8988T (cell line): Measurements from ENCODE around the gene PIGV.
A peak's percentile ranks its signal among the peaks of the same experiment; 100 is the strongest.

Experiments used
- DNase-seq: peaks from one replicate; pipeline ENCODE4 v3.0.0; 2011

PIGV gene

DNA sequence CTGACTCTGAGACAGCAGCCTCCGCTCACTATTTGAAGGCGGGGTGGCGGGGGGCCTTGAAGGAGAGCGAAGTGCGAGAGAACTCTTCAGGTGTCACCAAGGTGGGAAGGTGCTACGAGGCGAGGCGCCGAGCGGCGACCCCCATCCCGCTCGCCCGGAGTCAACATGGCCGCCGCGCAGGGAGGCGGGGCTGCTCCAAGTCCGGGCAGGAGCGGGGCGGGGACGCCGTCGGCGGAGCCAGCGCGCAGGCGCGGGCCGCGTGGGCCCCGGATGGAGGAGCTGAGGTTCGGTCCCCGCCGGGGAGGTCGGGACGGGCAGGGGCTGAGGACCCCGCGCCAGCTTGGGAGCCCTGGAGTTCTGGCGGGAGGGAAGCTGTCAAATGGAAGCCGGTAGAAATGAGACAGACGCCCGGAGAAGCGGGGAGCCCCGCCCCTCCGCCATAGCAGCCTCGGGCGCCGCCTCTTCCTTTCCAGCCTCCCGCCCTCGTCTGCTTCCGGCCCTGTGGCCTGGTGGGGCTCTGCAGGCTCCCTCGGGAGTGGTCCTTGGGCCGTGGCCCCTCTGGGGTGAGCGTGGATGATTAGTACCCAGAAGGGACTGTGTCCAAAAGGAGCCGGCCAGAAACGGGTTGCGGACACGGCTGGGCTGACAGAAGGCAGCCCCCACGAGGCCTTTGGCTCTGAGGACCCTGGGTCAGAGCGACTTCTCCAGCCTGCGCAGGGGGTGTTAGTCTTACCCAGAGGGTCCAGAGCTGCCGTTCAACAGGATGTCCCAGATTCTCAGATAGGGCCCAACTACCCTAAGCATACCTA, at the start of gene PIGV:
Gene PIGV (plus strand): TSS at position 245 of the 809 bp plus-strand sequence. CDS start 2,866 bp downstream, outside the sequence.
- peak; percentile 75 for DNase-seq

- no peak for DNase-seq
Measured at GRCh38 chr1:26739329-26739914, 48.3 kb upstream of the PIGV start.

DNA sequence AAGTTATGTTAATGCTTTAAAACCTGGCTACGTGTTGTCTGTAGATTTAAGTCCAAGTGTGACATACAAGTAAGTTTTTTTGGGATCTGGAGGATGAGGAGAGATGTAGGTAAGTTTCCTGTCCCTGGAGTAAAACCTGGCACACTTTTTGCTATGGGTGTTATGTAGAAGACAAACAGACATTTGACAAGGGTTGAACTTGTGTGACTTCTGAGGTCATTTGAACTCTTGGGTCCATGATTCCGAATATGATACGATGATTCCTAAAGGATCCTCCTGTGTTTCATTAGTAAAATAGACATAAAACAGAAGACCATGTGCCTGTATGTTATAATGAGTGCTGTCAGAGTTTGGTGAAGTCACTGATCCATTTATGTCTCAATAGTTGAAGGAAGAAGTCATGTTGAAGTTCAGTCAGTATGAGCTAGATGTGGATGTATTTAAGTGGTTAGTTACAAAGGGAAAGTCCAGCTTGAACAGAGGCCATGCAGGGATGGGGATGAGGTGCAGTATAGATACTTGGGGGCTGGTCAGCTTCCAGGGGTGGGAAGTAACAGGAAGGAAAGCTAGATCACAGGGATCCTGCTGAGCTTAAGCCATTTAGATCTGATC, 47.6 kb upstream of the PIGV start:
- no peak for DNase-seq

GRCh38 chr1:26740952-26741351, 46.8 kb upstream of the PIGV start:
- DNase-seq, result no peak

DNA sequence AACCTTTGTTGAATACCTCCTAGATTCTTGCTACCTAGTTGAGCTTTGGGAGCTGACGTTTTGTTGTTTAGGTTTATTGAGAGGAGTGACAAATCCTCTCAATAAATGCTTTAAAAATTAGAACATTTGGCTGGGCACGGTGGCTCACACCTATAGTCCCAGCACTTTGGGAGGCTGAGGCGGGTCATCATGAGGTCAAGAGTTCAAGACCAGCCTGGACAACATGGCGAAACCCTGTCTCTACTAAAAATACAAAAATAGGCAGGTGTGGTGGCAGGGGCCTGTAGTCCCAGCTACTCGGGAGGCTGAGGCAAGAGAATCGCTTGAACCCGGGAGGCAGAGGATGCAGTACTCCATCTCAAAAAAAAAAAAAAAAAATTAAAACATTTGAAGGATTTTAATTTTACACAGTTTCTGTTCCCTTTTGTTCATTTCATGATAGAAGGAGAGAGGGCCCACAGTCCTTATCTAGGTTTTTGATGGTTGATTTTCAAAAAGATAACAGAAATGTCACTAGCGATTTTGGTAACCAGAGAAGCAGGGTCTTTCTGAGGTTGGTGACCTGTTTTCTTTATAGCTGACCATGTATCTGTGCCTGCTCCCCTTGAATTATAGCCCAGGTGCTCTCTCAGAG, 44.2 kb upstream of the PIGV start:
- DNase-seq, result no peak

GRCh38 chr1:26744075-26744959, 43.4 kb upstream of the PIGV start:
- DNase-seq, result no peak

DNA sequence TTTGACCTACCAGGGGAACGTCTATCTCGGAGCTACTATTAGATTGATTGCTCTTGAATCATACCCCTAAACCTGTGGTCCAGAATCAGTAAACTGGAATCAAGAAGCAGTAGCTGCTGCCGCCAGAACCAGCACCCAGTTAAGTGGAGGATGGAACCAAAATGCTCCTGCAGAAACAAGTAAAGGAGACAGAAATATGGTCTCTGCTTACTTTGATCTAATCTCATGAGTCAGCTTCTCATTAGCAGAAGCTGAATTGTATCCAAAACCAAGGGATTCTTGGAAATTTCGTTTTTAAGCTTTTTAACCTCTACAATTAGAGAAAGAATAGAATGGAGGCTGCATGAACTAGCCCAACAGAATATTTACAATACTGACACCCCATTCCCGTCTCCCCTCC, 42.6 kb upstream of the PIGV start:
- DNase-seq, result no peak

- no peak for DNase-seq
Measured at GRCh38 chr1:26747048-26747447, 40.7 kb upstream of the PIGV start.

DNA sequence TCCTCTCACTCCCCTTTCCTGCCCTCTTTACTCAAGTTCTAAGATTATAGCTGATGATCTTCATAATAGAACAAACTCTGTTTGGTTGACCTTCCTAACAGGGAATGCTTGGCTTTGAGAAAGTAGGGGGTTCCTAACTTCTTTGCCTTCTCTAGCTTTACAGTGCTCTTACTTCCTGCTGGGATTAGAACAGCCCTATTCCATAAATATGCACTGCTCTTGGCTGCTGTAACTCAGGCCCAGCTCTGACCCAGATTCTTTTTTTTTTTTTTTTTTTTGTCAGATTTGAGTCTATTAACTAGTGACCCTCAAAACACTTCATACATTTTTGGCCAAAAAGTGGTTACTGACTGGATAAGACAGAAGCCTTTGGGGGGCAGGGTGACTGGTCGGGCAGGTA, 39.4 kb upstream of the PIGV start:
- no peak for DNase-seq

GRCh38 chr1:26749458-26749857, 38.3 kb upstream of the PIGV start:
- no peak for DNase-seq

GRCh38 chr1:26750428-26750827, 37.3 kb upstream of the PIGV start:
- no peak for DNase-seq

GRCh38 chr1:26752519-26752918, 35.2 kb upstream of the PIGV start:
- DNase-seq, result no peak

- no peak for DNase-seq
Measured at GRCh38 chr1:26754086-26754874, 33.5 kb upstream of the PIGV start.

DNA sequence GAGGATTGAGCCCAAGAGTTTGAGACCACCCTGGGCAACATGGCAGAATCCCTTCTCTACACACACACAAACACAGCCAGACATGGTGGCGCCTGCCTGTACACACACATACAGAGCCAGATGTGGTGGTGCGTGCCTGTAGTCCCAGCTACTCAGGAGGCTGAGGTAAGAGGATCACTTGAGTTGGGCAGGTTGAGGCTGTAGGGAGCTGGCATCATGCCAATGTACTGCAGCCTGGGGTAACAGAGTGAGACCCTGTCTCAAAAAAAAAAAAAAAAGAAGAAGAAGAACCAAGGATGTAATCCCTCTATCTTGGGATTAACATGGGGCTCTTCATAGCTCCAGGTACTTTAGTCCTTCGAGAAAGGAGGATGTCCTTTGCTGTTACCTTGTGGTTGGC, 29.4 kb upstream of the PIGV start:
- no peak for DNase-seq

GRCh38 chr1:26759531-26759930, 28.2 kb upstream of the PIGV start:
- no peak for DNase-seq

DNA sequence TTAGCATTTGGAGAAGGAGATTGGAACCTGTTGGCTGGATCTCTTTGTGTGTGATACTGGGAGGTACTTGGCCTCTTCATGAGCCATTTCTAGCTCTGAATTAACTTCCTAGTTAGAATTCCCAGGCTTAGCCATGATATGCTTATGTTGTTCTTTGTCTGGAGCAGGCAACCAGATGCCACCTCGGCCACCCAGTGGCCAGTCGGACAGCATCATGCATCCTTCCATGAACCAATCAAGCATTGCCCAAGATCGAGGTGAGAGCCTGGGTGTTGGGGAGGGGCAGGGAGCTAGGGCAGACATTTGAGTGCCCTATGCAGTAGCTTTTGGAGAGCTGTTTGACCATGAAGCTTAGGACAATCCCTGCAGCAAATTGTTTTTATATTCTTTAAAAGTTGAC, 26.5 kb upstream of the PIGV start:
- DNase-seq, result no peak

GRCh38 chr1:26767714-26768113, 20.0 kb upstream of the PIGV start:
- DNase-seq, result no peak

DNA sequence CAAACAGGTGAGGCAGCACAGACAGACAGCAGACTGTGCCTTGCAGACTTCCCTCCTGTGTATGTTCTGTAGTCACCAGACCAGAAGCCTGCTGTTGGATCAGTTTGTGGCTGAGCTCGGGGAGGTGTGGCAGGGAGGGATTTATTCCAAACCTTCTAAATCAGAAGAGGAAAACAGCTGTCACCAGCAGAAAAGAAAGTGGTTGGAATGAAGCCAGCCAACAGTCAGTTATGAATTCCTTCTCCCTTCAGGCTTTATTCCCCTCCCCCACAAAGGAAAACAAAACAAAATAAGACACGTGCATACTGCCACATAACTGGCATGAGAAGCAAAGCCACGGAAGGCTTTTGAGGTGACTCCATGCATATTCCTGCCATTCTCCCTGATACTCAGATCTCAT, 19.0 kb upstream of the PIGV start:
- no peak for DNase-seq

GRCh38 chr1:26771285-26771642, 16.5 kb upstream of the PIGV start:
- DNase-seq, result no peak

DNA sequence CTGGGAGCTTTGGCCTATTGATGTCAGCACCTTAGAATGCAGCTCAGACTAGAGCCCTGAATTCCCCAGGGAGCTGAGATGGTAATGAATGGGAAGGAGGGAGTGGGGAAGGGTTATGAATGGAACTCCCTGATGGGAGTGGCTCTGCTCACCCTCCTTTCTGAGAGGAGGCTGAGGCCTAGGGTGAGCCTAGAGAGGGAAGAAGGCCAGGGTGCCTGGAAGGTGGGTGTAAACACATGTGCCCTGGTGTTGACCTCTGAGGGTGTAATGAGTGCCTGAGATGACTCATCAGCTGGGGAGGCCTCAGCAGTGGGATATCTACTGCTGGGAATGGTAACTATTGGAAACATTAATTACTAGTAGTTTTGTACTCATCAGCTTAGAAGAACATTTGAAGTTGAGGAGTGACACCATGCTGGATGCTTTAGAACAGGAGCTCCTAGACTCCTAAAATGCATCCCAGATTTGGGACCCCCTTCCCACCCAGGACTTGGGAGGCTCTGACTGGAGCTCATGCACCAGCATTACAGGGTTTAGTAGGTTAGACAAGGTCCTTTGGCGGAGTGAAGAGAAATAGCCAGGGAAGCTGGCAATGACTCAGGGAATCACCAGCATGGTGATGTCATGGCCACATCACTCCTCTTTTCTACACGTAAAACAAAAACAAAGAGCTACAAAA, 16.0 kb upstream of the PIGV start:
- no peak for DNase-seq

DNA sequence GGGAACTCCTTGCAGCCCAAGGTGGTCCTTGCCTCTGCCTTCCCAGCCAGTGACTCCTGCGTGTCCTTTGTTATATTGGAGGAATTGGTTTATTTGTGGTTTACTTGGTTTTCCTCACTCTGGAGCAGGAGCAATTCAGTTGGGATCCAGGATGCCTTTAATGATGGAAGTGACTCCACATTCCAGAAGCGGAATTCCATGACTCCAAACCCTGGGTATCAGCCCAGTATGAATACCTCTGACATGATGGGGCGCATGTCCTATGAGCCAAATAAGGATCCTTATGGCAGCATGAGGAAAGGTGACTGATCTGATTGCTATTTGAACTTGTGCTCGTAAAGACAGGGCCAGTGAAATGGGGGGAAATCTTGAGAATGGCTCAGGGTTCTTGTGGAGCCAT, 15.1 kb upstream of the PIGV start:
- peak; percentile 64 for DNase-seq
